Activated CD8-positive, alpha-beta T cell treated with anti-CD3 and anti-CD28 coated beads, Interleukin-2, amount 10 ng/mL, durations not matched to agents 7 days and 5 days (primary cell): Measurements from ENCODE around the gene PPFIBP1. TPM values are rescaled to one million over a fixed set of nuclear protein-coding genes. Genes with fewer than 3 reads are reported as not detected.
"Not testable (repeated sequence)": the region's sequence is repeated elsewhere in the genome, so short reads cannot be mapped to it uniquely, and the experiment has no call there.

Experiments
- ATAC-seq: fragments of 150-1000 bp; cut with Tn5 transposase; one replicate; pipeline ENCODE4 v1.10.0; 2021; ENCODE audit warnings: moderate library complexity
- CTCF ChIA-PET: fragments of 350-600 bp; sonication (Branson Sonifier 250); formaldehyde crosslinking; loops from one replicate; lab custom pipeline; 2021; ENCODE audit warnings: antibody characterized with exemption; lab: Charles Lee
- POLR2A ChIA-PET: fragments of 350-600 bp; sonication (Branson Sonifier 250); formaldehyde crosslinking; loops from one replicate; lab custom pipeline; 2021; ENCODE audit warnings: antibody characterized with exemption; lab: Charles Lee
- DNase-seq: peaks from one replicate; pipeline ENCODE4 v3.0.0-alpha.2; 2020
- H3K27ac Mint-ChIP-seq: one replicate; pipeline ENCODE4 v1.8.0; 2021; ENCODE audit warnings: mild to moderate bottlenecking, mixed read lengths
- H3K27me3 Mint-ChIP-seq: one replicate; pipeline ENCODE4 v1.8.0; 2021; ENCODE audit warnings: low read depth, mixed read lengths
- H3K36me3 Mint-ChIP-seq: one replicate; pipeline ENCODE4 v1.8.0; 2021; ENCODE audit warnings: low read depth, mixed read lengths
- H3K4me1 Mint-ChIP-seq: one replicate; pipeline ENCODE4 v1.8.0; 2021; ENCODE audit warnings: low read depth, mixed read lengths
- H3K4me3 Mint-ChIP-seq: one replicate; pipeline ENCODE4 v1.8.0; 2021; ENCODE audit warnings: mild to moderate bottlenecking, mixed read lengths
- H3K9me3 Mint-ChIP-seq: one replicate; pipeline ENCODE4 v1.8.0; 2022; ENCODE audit warnings: mixed read lengths; ENCODE audit not compliant: insufficient read depth
- total RNA-seq, 2 experiments: library from RNA; stranded (reverse); gene quantifications; one replicate each; pipeline ENCODE4 v1.2.3, GENCODE V29; 2021

The PPFIBP1 gene
- total RNA-seq, 2 experiments from 2014 or later: 17.5 TPM

GRCh38 chr12:27544858-27545257 lies 20.9 kb downstream of the PPFIBP1 start:
- POLR2A ChIA-PET, H3K4me1 Mint-ChIP-seq, H3K36me3 Mint-ChIP-seq, ATAC-seq, H3K27ac Mint-ChIP-seq, H3K4me3 Mint-ChIP-seq, DNase-seq, CTCF ChIA-PET, H3K9me3 Mint-ChIP-seq: not testable (repeated sequence)
- peaks cover 19% of the 10 kb centered on the region for H3K27me3 Mint-ChIP-seq

- H3K27me3 Mint-ChIP-seq: peaks cover 19% of the 10 kb centered on the region
These were observed 21.7 kb downstream of the PPFIBP1 start for GRCh38 chr12:27545665-27546064.

GRCh38 chr12:27547592-27547991 lies 23.6 kb downstream of the PPFIBP1 start:
- Mint-ChIP-seq H3K36me3 (peaks cover 6% of the 10 kb centered on the region), H3K27me3 (peaks cover 17% of the 10 kb centered on the region), H3K4me1 (peaks cover 3% of the 10 kb centered on the region), H3K9me3 (no peaks in the 10 kb centered on the region), H3K27ac (no peak overlapping the region), H3K4me3 (no peak overlapping the region)
- ATAC-seq: no peak
- ChIA-PET POLR2A (no interaction called here), CTCF (interaction anchor here (0.8 to 1.6 kb wide), 3 partner anchors 8 to 23 kb away, joined by 3 read pairs; no protein-coding TSS in a partner anchor)
- DNase-seq: no peak

More at GRCh38 chr12:27545665-27546064, 21.7 kb downstream of the PPFIBP1 start:
- POLR2A ChIA-PET: no interaction called here
- no peak overlapping the region for H3K27ac Mint-ChIP-seq
- no peak overlapping the region for H3K4me3 Mint-ChIP-seq
- CTCF ChIA-PET: no interaction called here
- H3K36me3 Mint-ChIP-seq: peaks cover 6% of the 10 kb centered on the region
- DNase-seq: no peak
- no peak for ATAC-seq
- H3K4me1 Mint-ChIP-seq: peaks cover 3% of the 10 kb centered on the region
- H3K9me3 Mint-ChIP-seq: no peaks in the 10 kb centered on the region

- CTCF ChIA-PET: interaction anchor here (1.6 kb wide), 1 partner anchor 14 kb away, joined by 3 read pairs; no protein-coding TSS in a partner anchor
These were observed 24.5 kb downstream of the PPFIBP1 start for GRCh38 chr12:27548301-27549199.

GRCh38 chr12:27549236-27549800 lies 25.3 kb downstream of the PPFIBP1 start:
- no peaks in the 10 kb centered on the region for H3K9me3 Mint-ChIP-seq
- ChIA-PET CTCF (interaction anchor here (1.6 kb wide), 1 partner anchor 15 kb away, joined by 3 read pairs; no protein-coding TSS in a partner anchor), POLR2A (no interaction called here)
- H3K4me1 Mint-ChIP-seq: peaks cover 3% of the 10 kb centered on the region
- H3K4me3 Mint-ChIP-seq: no peak overlapping the region
- no peak for DNase-seq
- H3K36me3 Mint-ChIP-seq: peaks cover 3% of the 10 kb centered on the region
- H3K27me3 Mint-ChIP-seq: peaks cover 20% of the 10 kb centered on the region
- no peak overlapping the region for H3K27ac Mint-ChIP-seq
- no peak for ATAC-seq

More at GRCh38 chr12:27548301-27549199, 24.5 kb downstream of the PPFIBP1 start:
- POLR2A ChIA-PET: no interaction called here
- Mint-ChIP-seq H3K36me3 (peaks cover 6% of the 10 kb centered on the region), H3K4me3 (no peak overlapping the region), H3K27me3 (peaks cover 20% of the 10 kb centered on the region), H3K27ac (no peak overlapping the region), H3K9me3 (no peaks in the 10 kb centered on the region), H3K4me1 (peaks cover 3% of the 10 kb centered on the region)
- DNase-seq (no peak), ATAC-seq (no peak)

GRCh38 chr12:27549801-27550652 lies 26.0 kb downstream of the PPFIBP1 start:
- no peak for ATAC-seq

GRCh38 chr12:27550653-27550975 lies 26.6 kb downstream of the PPFIBP1 start:
- no peak for ATAC-seq
- Mint-ChIP-seq H3K27ac (no peak overlapping the region), H3K9me3 (no peaks in the 10 kb centered on the region), H3K36me3 (no peaks in the 10 kb centered on the region), H3K4me1 (peaks cover 8% of the 10 kb centered on the region), H3K4me3 (no peak overlapping the region), H3K27me3 (peaks cover 22% of the 10 kb centered on the region)
- ChIA-PET CTCF (no interaction called here), POLR2A (no interaction called here)
- no peak for DNase-seq

More at GRCh38 chr12:27549801-27550652, 26.0 kb downstream of the PPFIBP1 start:
- peaks cover 22% of the 10 kb centered on the region for H3K27me3 Mint-ChIP-seq
- H3K36me3 Mint-ChIP-seq: no peaks in the 10 kb centered on the region
- POLR2A ChIA-PET: no interaction called here
- DNase-seq: no peak
- no peak overlapping the region for H3K4me3 Mint-ChIP-seq
- H3K4me1 Mint-ChIP-seq: peaks cover 3% of the 10 kb centered on the region
- CTCF ChIA-PET: no interaction called here
- no peak overlapping the region for H3K27ac Mint-ChIP-seq
- no peaks in the 10 kb centered on the region for H3K9me3 Mint-ChIP-seq

GRCh38 chr12:27551172-27551840 lies 27.3 kb downstream of the PPFIBP1 start:
- Mint-ChIP-seq H3K4me1 (peaks cover 15% of the 10 kb centered on the region), H3K4me3 (no peak overlapping the region), H3K36me3 (no peaks in the 10 kb centered on the region), H3K27ac (no peak overlapping the region), H3K9me3 (no peaks in the 10 kb centered on the region), H3K27me3 (peaks cover 23% of the 10 kb centered on the region)
- DNase-seq: no peak
- ATAC-seq: no peak
- ChIA-PET CTCF (no interaction called here), POLR2A (no interaction called here)

- no peak overlapping the region for H3K27ac Mint-ChIP-seq
- DNase-seq (no peak), ATAC-seq (no peak)
- H3K4me1 Mint-ChIP-seq: peaks cover 19% of the 10 kb centered on the region
- ChIA-PET POLR2A (no interaction called here), CTCF (no interaction called here)
- no peaks in the 10 kb centered on the region for H3K9me3 Mint-ChIP-seq
- no peak overlapping the region for H3K4me3 Mint-ChIP-seq
- peaks cover 27% of the 10 kb centered on the region for H3K27me3 Mint-ChIP-seq
- no peaks in the 10 kb centered on the region for H3K36me3 Mint-ChIP-seq
These were observed 28.2 kb downstream of the PPFIBP1 start for GRCh38 chr12:27552235-27552634.

- H3K9me3 Mint-ChIP-seq: no peaks in the 10 kb centered on the region
- H3K27ac Mint-ChIP-seq: no peak overlapping the region
- peaks cover 19% of the 10 kb centered on the region for H3K4me1 Mint-ChIP-seq
- POLR2A ChIA-PET: no interaction called here
- no peak for DNase-seq
- no peaks in the 10 kb centered on the region for H3K36me3 Mint-ChIP-seq
- H3K27me3 Mint-ChIP-seq: peaks cover 27% of the 10 kb centered on the region
- H3K4me3 Mint-ChIP-seq: no peak overlapping the region
- CTCF ChIA-PET: interaction anchor here (1.3 kb wide), 1 partner anchor 119 kb away, joined by 4 read pairs; no protein-coding TSS in a partner anchor
- ATAC-seq: no peak
These were observed 29.0 kb downstream of the PPFIBP1 start for GRCh38 chr12:27552886-27553560.

GRCh38 chr12:27553941-27554340 lies 29.9 kb downstream of the PPFIBP1 start:
- H3K4me3 Mint-ChIP-seq: no peak overlapping the region
- no peaks in the 10 kb centered on the region for H3K9me3 Mint-ChIP-seq
- ChIA-PET POLR2A (no interaction called here), CTCF (interaction anchor here (1.3 kb wide), 1 partner anchor 120 kb away, joined by 4 read pairs; no protein-coding TSS in a partner anchor)
- no peak overlapping the region for H3K27ac Mint-ChIP-seq
- DNase-seq (no peak), ATAC-seq (no peak)
- peaks cover 25% of the 10 kb centered on the region for H3K27me3 Mint-ChIP-seq
- no peaks in the 10 kb centered on the region for H3K36me3 Mint-ChIP-seq
- H3K4me1 Mint-ChIP-seq: peaks cover 19% of the 10 kb centered on the region
